Activated CD8-positive, alpha-beta T cell treated with anti-CD3 and anti-CD28 coated beads for 36 hours (primary cell): ENCODE data around the gene PLET1. TPM values are rescaled to one million over a fixed set of nuclear protein-coding genes. Genes with fewer than 3 reads are reported as not detected.

Experiments used
- ATAC-seq: fragments of 200-7000 bp; cut with Tn5 transposase; one replicate; pipeline ENCODE4 v1.10.0; 2021; ENCODE audit warnings: mild to moderate bottlenecking, moderate library complexity
- CTCF ChIA-PET: fragments of 350-600 bp; sonication (Branson Sonifier 250); formaldehyde crosslinking; loops from one replicate; lab custom pipeline; 2021; ENCODE audit warnings: antibody characterized with exemption; lab: Charles Lee
- POLR2A ChIA-PET: fragments of 350-600 bp; sonication (Branson Sonifier 250); formaldehyde crosslinking; loops from one replicate; lab custom pipeline; 2021; ENCODE audit warnings: antibody characterized with exemption; lab: Charles Lee
- DNase-seq: peaks from one replicate; pipeline ENCODE4 v3.0.0-alpha.2; 2020
- H3K27ac Mint-ChIP-seq: one replicate; pipeline ENCODE4 v1.8.0; 2021; ENCODE audit warnings: mild to moderate bottlenecking, mixed read lengths
- H3K27me3 Mint-ChIP-seq: one replicate; pipeline ENCODE4 v1.8.0; 2021; ENCODE audit warnings: mixed read lengths
- H3K36me3 Mint-ChIP-seq: one replicate; pipeline ENCODE4 v1.8.0; 2021; ENCODE audit warnings: low read depth, mixed read lengths
- H3K4me1 Mint-ChIP-seq: one replicate; pipeline ENCODE4 v1.8.0; 2021; ENCODE audit warnings: low read depth, mixed read lengths
- H3K4me3 Mint-ChIP-seq: one replicate; pipeline ENCODE4 v1.8.0; 2021; ENCODE audit warnings: mild to moderate bottlenecking, moderate library complexity, mixed read lengths
- H3K9me3 Mint-ChIP-seq: one replicate; pipeline ENCODE4 v1.8.0; 2021; ENCODE audit warnings: mixed read lengths
- CTCF ChIP-seq: fragments of 200-600 bp; IDR thresholded peaks from one replicate; pipeline ENCODE4 v1.8.0; 2022; ENCODE audit warnings: antibody characterized with exemption, mild to moderate bottlenecking
- intact Hi-C: fragments of 100-400 bp; cut with micrococcal nuclease; formaldehyde crosslinking; loops from one replicate; pipeline ENCODE4 v1.10.0; 2022
- total RNA-seq, 2 experiments: library from RNA; stranded (reverse); gene quantifications; one replicate each; pipeline ENCODE4 v1.2.3, GENCODE V29; 2021

PLET1 gene
- total RNA-seq, 2 experiments from 2014 or later, result not detected

- ATAC-seq (peak; percentile 100), DNase-seq (peak; percentile 54)
- H3K27me3 Mint-ChIP-seq, result no peaks in the 10 kb centered on the region
- no peak overlapping the region for H3K27ac Mint-ChIP-seq
- no peak overlapping the region for H3K4me3 Mint-ChIP-seq
- peak; percentile 62 for TF ChIP-seq CTCF
- no peaks in the 10 kb centered on the region for H3K36me3 Mint-ChIP-seq
- POLR2A ChIA-PET, result interaction anchor here (0.7 kb wide), 1 partner anchor 11 kb away, joined by 4 read pairs; no protein-coding TSS in a partner anchor
- CTCF ChIA-PET, result interaction anchor here (0.6 to 7.7 kb wide), 26 partner anchors 8 to 1070 kb away, joined by 3 to 208 read pairs (median 4); no protein-coding TSS in a partner anchor
- peaks cover 5% of the 10 kb centered on the region for H3K4me1 Mint-ChIP-seq
- no peaks in the 10 kb centered on the region for H3K9me3 Mint-ChIP-seq
- intact Hi-C loops, result loop anchor here (1.0 to 10.0 kb wide), 2 partner anchors 61 to 335 kb away; no protein-coding TSS in a partner anchor
Observed at GRCh38 chr11:112219476-112220232, 41.0 kb downstream of the PLET1 start.

DNA sequence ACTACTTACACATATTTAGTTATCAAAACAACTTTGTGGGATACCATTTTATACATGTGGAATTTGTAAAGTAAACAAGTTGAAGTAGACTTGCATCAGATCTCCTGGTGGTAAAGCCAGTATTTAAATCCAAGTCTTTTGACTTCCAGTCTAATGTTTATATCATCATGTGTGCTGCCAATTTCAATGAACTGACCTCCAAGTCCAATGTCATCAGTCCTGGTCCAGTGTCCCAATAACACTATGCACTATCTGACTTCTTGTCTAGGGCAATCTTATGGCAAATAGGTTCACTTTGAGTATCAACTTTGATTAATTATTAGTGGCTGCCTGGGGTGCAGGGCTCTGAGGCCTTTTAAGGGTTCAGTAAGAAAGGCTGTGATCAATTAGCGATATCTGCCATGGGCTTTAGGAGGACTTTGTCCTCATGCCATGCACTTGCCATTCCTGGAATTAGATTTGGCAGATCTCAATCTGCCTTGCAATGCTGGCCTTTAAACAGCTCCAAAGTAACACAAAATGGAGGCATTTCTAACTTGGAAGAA is 44.0 kb downstream of the PLET1 start:
- TF ChIP-seq CTCF, result no peak
- ChIA-PET POLR2A (interaction anchor here (1.0 kb wide), 1 partner anchor 24 kb away, joined by 3 read pairs; no protein-coding TSS in a partner anchor), CTCF (interaction anchor here (1.2 to 3.9 kb wide), 2 partner anchors 63 to 65 kb away, joined by 3 to 32 read pairs; no protein-coding TSS in a partner anchor)
- no peak for ATAC-seq
- intact Hi-C loops, result loop anchor here (10.0 kb wide), 1 partner anchor 338 kb away; no protein-coding TSS in a partner anchor
- DNase-seq, result no peak
- Mint-ChIP-seq H3K27ac (no peak overlapping the region), H3K27me3 (peaks cover 4% of the 10 kb centered on the region), H3K36me3 (no peaks in the 10 kb centered on the region), H3K4me1 (peaks cover 6% of the 10 kb centered on the region), H3K4me3 (no peak overlapping the region), H3K9me3 (no peaks in the 10 kb centered on the region)

DNA sequence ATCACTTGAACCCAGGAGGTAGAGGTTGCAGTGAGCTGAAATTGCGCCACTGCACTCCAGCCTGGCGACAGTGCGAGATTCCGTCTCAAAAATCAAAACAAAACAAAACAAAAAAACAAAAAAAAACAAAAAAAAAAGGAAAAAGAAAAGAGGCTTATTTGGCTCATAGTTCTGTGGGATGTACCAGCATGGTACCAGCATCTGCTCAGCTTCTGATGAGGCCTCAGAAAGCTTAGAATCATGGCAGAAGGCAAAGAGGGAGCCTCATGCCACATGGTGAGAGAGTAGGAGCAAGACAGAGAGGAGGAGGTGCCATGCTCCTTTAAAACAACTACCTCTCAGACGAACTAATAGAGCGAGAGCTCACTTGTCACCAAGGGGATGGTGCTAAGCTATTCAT is 45.0 kb downstream of the PLET1 start:
- DNase-seq, result no peak
- no peak for TF ChIP-seq CTCF
- Mint-ChIP-seq H3K4me1 (peaks cover 10% of the 10 kb centered on the region), H3K27ac (no peak overlapping the region), H3K9me3 (no peaks in the 10 kb centered on the region), H3K36me3 (no peaks in the 10 kb centered on the region), H3K27me3 (peaks cover 6% of the 10 kb centered on the region), H3K4me3 (no peak overlapping the region)
- ChIA-PET POLR2A (interaction anchor here (1.0 kb wide), 1 partner anchor 25 kb away, joined by 3 read pairs; no protein-coding TSS in a partner anchor), CTCF (interaction anchor here (1.2 to 3.9 kb wide), 2 partner anchors 64 to 66 kb away, joined by 3 to 32 read pairs; no protein-coding TSS in a partner anchor)
- no peak for ATAC-seq
- intact Hi-C loops, result loop anchor here (10.0 kb wide), 1 partner anchor 339 kb away; no protein-coding TSS in a partner anchor

GRCh38 chr11:112213753-112214152 is 46.9 kb downstream of the PLET1 start:
- intact Hi-C loops, result loop anchor here (10.0 kb wide), 1 partner anchor 341 kb away; no protein-coding TSS in a partner anchor
- no peaks in the 10 kb centered on the region for H3K9me3 Mint-ChIP-seq
- TF ChIP-seq CTCF, result no peak
- CTCF ChIA-PET, result interaction anchor here (0.6 to 3.9 kb wide), 4 partner anchors 19 to 342 kb away, joined by 3 to 32 read pairs (median 4); no protein-coding TSS in a partner anchor
- H3K27ac Mint-ChIP-seq, result no peak overlapping the region
- no peaks in the 10 kb centered on the region for H3K36me3 Mint-ChIP-seq
- peaks cover 6% of the 10 kb centered on the region for H3K27me3 Mint-ChIP-seq
- peaks cover 5% of the 10 kb centered on the region for H3K4me1 Mint-ChIP-seq
- DNase-seq (no peak), ATAC-seq (no peak)
- POLR2A ChIA-PET, result no interaction called here
- no peak overlapping the region for H3K4me3 Mint-ChIP-seq
